GM12875 (cell line): ENCODE results near the gene NLGN4Y.

ENCODE experiments used
- H3K4me3 ChIP-seq: one replicate; pipeline ENCODE4 v1.5.1; 2011; ENCODE audit warnings: low read depth, low read length, control low read depth
- TF ChIP-seq, protein P1 (sequence below): IDR thresholded peaks from 2 replicates; pipeline ENCODE4 v1.5.1; 2011; ENCODE audit warnings: low read depth, mild to moderate bottlenecking, control low read depth, inconsistent platforms, low read length, moderate library complexity, borderline replicate concordance; ENCODE audit not compliant: insufficient read depth

Gene NLGN4Y

DNA sequence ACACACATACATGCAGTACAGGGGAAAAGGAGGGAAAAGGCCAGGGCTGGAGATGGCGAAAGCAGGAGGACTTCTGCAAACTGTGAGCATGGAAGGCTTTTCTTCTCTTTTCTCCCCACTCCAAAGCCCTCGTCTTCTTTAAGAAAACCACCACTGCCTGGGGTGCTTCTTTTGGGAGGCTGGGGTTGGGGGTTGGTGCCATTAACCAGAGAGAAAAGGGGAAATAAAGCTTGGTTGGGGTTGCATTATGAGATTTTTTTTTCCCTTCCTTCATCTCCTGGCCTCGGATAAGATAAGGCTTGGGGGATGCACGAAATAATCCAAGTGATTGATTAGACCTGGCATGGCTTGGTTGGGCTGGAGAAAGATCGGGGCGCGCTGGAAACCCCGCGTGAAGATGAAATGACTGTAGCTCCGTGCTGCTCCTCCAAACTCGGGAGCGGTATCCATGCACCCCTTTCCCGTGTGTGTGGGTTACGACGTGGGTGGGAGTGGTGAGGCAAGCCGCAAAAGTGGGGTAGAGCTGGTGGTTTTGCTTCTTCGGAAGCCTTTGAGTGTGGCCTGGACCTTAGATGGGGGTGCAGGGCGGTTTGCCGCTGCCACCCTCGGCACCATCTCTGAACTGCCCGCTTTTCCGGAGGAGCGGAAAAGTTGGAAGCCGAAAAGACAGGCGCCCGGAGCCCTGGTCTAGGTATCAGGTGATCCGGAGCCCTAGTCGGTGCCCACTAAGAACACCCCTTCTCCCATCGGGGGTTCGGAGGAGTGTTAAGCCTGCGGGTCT is 648 bp upstream of the NLGN4Y start:
- no peak overlapping the region for H3K4me3 ChIP-seq
- TF ChIP-seq, protein P1, sequence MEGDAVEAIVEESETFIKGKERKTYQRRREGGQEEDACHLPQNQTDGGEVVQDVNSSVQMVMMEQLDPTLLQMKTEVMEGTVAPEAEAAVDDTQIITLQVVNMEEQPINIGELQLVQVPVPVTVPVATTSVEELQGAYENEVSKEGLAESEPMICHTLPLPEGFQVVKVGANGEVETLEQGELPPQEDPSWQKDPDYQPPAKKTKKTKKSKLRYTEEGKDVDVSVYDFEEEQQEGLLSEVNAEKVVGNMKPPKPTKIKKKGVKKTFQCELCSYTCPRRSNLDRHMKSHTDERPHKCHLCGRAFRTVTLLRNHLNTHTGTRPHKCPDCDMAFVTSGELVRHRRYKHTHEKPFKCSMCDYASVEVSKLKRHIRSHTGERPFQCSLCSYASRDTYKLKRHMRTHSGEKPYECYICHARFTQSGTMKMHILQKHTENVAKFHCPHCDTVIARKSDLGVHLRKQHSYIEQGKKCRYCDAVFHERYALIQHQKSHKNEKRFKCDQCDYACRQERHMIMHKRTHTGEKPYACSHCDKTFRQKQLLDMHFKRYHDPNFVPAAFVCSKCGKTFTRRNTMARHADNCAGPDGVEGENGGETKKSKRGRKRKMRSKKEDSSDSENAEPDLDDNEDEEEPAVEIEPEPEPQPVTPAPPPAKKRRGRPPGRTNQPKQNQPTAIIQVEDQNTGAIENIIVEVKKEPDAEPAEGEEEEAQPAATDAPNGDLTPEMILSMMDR = no peak

DNA sequence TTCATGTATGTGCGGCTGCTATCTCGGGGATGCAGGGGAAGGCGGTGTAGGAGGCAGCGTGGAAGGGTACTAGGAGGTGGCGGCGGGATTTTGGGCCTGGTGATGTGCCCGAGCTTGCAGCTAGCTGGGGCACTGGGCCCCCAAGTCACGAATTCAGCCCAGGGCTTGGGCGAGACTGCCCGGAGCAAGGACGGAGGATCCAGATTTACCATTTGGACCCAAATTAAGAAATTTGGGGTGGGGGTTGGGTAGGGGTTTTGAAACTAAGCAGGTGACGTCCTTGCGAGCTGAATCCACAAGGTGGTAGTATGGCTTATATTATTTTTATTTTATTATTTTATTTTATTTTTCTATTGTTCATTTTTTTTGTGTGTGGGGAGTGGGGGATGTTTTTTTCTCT is 986 bp downstream of the NLGN4Y start:
- H3K4me3 ChIP-seq = no peak overlapping the region
- TF ChIP-seq, protein P1 = no peak

DNA sequence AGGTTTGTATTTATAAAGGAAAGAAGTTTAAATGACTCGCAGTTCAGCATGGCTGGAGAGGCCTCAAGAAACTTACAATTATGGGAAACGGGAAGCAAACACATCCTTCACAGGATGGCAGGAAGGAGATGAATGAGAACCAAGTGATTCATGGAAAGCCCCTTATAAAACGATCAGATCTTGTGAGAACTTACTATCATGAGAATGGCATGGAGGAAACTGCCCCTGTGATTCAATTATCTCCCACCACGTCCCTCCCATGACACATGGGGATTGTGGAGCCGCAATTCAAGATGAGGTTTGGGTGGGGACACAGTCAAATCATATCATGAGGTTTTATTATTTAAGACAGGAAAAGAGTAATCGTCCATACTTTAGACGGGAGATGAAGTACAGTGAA is 4.0 kb downstream of the NLGN4Y start:
- no peak overlapping the region for H3K4me3 ChIP-seq
- TF ChIP-seq, protein P1 = no peak

DNA sequence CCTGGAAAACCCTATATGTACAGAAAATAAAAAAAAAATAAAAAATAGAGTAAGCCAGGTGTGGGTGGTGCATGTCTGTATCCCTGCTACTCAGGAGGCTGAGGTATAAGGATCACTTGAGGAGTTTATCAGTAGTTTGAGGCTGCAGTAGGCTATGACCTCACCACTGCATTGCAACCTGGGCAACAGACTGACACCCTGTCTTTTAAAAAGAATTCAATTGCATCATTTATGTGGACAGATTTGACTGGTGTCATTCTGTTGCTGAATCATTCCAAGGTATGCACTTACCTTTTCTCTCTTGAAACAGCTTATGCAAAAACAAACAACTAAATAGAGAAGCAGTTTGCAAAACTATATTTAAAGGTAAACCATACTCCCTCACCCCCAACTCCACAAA is 12.4 kb downstream of the NLGN4Y start:
- TF ChIP-seq, protein P1 = no peak
- H3K4me3 ChIP-seq = no peak overlapping the region

DNA sequence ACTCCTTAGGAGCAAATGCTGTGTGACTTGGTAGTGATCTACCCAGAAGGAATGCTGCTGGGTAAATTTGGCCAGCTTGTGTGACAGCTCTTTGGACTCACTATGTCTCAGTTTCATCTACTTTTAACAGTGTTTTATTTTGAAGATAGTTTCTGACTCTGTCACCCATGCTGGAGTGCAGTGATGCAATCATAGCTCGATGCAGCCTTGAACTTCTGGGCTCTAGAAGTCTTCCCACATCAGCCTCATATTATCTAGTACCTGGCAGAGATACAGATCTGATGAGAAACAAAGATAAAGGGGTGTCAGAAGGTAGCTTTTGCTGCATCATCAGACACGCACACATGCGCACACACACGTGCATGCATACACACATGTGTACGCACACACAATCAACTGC is 19.2 kb downstream of the NLGN4Y start:
- TF ChIP-seq, protein P1 = no peak

DNA sequence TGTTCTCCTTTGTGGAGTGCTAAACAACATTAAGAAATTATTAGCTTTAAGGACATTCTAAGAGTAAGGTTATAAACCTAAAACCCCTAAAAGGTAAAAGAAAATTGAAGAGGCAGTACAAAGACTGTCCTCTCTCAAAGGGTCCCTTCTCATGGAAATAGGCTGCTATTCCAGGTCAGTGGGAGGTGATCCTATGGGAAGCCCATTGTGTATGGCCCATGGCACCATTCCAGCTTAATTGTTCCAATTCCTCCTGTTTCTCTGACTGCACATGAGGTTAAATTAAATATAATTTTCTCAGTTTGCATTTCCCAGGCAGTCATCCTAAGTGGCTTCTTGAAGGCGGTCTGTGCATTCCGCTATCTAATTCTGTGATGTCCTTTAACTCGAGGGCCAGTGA is 57.0 kb downstream of the NLGN4Y start:
- TF ChIP-seq, protein P1 = no peak
- H3K4me3 ChIP-seq = no peak overlapping the region

More for the DNA sequence above, 19.2 kb downstream of the NLGN4Y start:
- no peak overlapping the region for H3K4me3 ChIP-seq

DNA sequence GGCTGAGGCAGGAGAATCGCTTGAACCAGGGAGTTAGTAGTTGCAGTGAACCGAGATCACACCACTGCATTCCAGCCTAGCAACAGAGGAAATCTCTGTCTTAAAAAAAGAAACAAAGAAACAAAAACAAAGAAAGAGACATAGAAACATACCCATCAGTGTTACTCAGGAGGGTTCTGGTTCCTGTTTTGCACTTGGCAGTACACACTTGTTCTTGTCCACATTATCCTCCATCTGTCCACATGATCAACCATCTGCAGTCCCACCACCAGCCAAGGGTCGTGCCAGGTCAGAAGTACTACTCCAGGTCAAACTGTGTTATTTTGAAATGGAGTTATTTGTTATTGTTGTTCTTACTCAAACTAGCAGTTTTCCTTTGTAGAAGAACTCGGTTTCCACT is 62.4 kb downstream of the NLGN4Y start:
- H3K4me3 ChIP-seq = no peak overlapping the region
- TF ChIP-seq, protein P1 = no peak
